Psoas muscle (tissue), 8 donors: ENCODE results near the gene MTERF1. TPM values are rescaled to one million over a fixed set of nuclear protein-coding genes. Genes with fewer than 3 reads are reported as not detected.
A peak's percentile ranks its signal among the peaks of the same experiment; 100 is the strongest.

Experiments used
- ATAC-seq, 4 donors: fragments of 200-7000 bp; cut with Tn5 transposase; one replicate each; pipeline ENCODE4 v1.9.1; 2020; ENCODE audit warnings: moderate library complexity in 3 of 4, mild to moderate bottlenecking in 2 of 4
- DNase-seq, 2 donors: peaks; one replicate each; pipeline ENCODE4 v3.0.0-alpha.2; 2020
- H3K27ac ChIP-seq: fragments of 200-600 bp; one replicate; pipeline ENCODE4 v1.8.0; 2022
- H3K27me3 ChIP-seq, 3 donors: fragments of 200-600 bp in 1 of 3; one replicate each; pipeline versions ENCODE4 v1.6.1 to v1.8.0; 2013 to 2022; ENCODE audit warnings: low read length in 2 of 3, mild to moderate bottlenecking in 2 of 3, moderate library complexity in 1 of 3; ENCODE audit not compliant: insufficient read depth in 3 of 3
- H3K36me3 ChIP-seq, 2 donors: fragments of 200-600 bp in 1 of 2; one replicate each; pipeline versions ENCODE4 v1.6.1 to v1.8.0; 2013 to 2022; ENCODE audit warnings: low read depth in 1 of 2, mild to moderate bottlenecking in 1 of 2, moderate library complexity in 1 of 2; ENCODE audit not compliant: insufficient read depth in 1 of 2
- H3K4me1 ChIP-seq: fragments of 200-600 bp; one replicate; pipeline ENCODE4 v1.8.0; 2022
- H3K4me3 ChIP-seq: fragments of 200-600 bp; one replicate; pipeline ENCODE4 v1.8.0; 2022; ENCODE audit warnings: mild to moderate bottlenecking
- H3K9me3 ChIP-seq: fragments of 200-600 bp; one replicate; pipeline ENCODE4 v1.8.0; 2022
- CTCF ChIP-seq: fragments of 200-600 bp; IDR thresholded peaks from one replicate; pipeline ENCODE4 v1.8.0; 2022; ENCODE audit warnings: antibody characterized with exemption
- WGBS, 3 donors: extraction: QIAGEN DNeasy Blood & Tissue Kit; methylation state at CpG; one replicate each; pipeline versions ENCODE4 v1.1.6 to v1.1.7; 2013; 5-methylcytosine and 5-hydroxymethylcytosine counted together
- intact Hi-C, 2 donors: fragments of 100-400 bp; cut with DNase I; formaldehyde crosslinking; loops; one replicate each; pipeline versions ENCODE4 v1.11.0 to v1.14.2; 2022
- polyA plus RNA-seq, 3 donors: library from polyadenylated mRNA; stranded (reverse); fragments of 200-250 nt; gene quantifications; one replicate each; pipeline ENCODE4 v1.2.3, GENCODE V29; 2013
- total RNA-seq, 4 donors: library from RNA; stranded (reverse); fragmentation: NEBNext Ultra II Directional in 2 of 4; extraction: Animal tissue kit (Norgen Biotek cat#: 25700) in 2 of 4; gene quantifications; one replicate each; pipeline versions ENCODE4 v1.2.1 to v1.2.4, GENCODE V29; 2021 to 2023
- donor health status: healthy with polysubstance abuse.
- donor health status: DM: no; HTN: no; CAD: no; lungs with moderate emphysema.
- donor health status: Bipolar disorder and iron deficiency.
- donor health status: healthy.
- donor health status: DM: yes; HTN: yes; CAD: no.
- donor health status: DM: no; HTN: no; CAD: no.
- donor health status: DM: no; HTN: no; CAD: no.
- donor health status: DM: yes; HTN: yes; CAD: no.

MTERF1 gene
- total and polyA plus RNA-seq, 7 donors: 5.0 to 18.2 (median 7.1) TPM

- 49 to 61% (median 58%) methylated on average over 1 of the region's 1 CpG for WGBS, 3 donors
- intact Hi-C loops: loop anchor here (5.0 to 10.0 kb wide), 2 partner anchors 563 to 799 kb away; partner anchors contain the start of gene GATAD1 (in 1 of the 2)
- H3K27me3 ChIP-seq: no peaks in the 10 kb centered on the region
- ATAC-seq: no peak
- H3K9me3 ChIP-seq: no peaks in the 10 kb centered on the region
- no peaks in the 10 kb centered on the region for H3K36me3 ChIP-seq
- H3K4me3 ChIP-seq: no peak overlapping the region
- TF ChIP-seq CTCF: no peak
- H3K4me1 ChIP-seq: peaks cover 7% of the 10 kb centered on the region
- DNase-seq: no peak
- H3K27ac ChIP-seq: no peak overlapping the region
Measured at GRCh38 chr7:91883676-91884362, 3.3 kb upstream of the MTERF1 start.

- Histone ChIP-seq H3K36me3 (peaks cover 0 to 16% of the 10 kb centered on the region in 2 donors), H3K4me3 (peak overlapping the region; percentile 94), H3K9me3 (no peaks in the 10 kb centered on the region), H3K4me1 (peaks cover 7% of the 10 kb centered on the region), H3K27ac (no peak overlapping the region), H3K27me3 (no peaks in the 10 kb centered on the region)
- TF ChIP-seq CTCF: no peak
- whole genome bisulfite sequencing, 3 donors: 3 to 5% (median 4%) methylated on average over 9 of the region's 9 CpGs
- ATAC-seq (no peak), DNase-seq (no peak)
- intact Hi-C loops: loop anchor here (5.0 to 10.0 kb wide), 2 partner anchors 567 to 795 kb away; partner anchors contain the start of gene GATAD1 (in 1 of the 2)
Measured at GRCh38 chr7:91880016-91880412, 488 bp downstream of the MTERF1 start.

- Histone ChIP-seq H3K36me3 (peaks cover 0 to 30% of the 10 kb centered on the region in 2 donors), H3K27me3 (no peaks in the 10 kb centered on the region), H3K9me3 (no peaks in the 10 kb centered on the region), H3K4me3 (no peak overlapping the region), H3K4me1 (peaks cover 7% of the 10 kb centered on the region), H3K27ac (no peak overlapping the region)
- DNase-seq (no peak), ATAC-seq (no peak)
- no peak for TF ChIP-seq CTCF
- intact Hi-C loops: no loop called here
- 79 to 83% (median 81%) methylated on average over 4 of the region's 4 CpGs for WGBS, 3 donors
Measured at GRCh38 chr7:91876391-91877133, 3.9 kb downstream of the MTERF1 start.

- Histone ChIP-seq H3K9me3 (no peaks in the 10 kb centered on the region), H3K36me3 (peaks cover 0 to 30% of the 10 kb centered on the region in 2 donors), H3K4me3 (no peak overlapping the region), H3K4me1 (peaks cover 7% of the 10 kb centered on the region), H3K27me3 (no peaks in the 10 kb centered on the region), H3K27ac (no peak overlapping the region)
- no peak for TF ChIP-seq CTCF
- ATAC-seq (no peak), DNase-seq (no peak)
- intact Hi-C loops: no loop called here
- 87 to 93% (median 93%) methylated on average over 3 of the region's 3 CpGs for WGBS, 3 donors
Measured at GRCh38 chr7:91875851-91876250, 4.7 kb downstream of the MTERF1 start.
